SK-N-SH (cell line): ENCODE measurements around the gene MAK. TPM values are rescaled to one million over a fixed set of nuclear protein-coding genes. Genes with fewer than 3 reads are reported as not detected.
A peak's percentile ranks its signal among the peaks of the same experiment; 100 is the strongest.

Experiments
- CTCF ChIA-PET: fragments of 300-600, 350-600 bp; formaldehyde crosslinking; extraction: SDS; loops from one replicate; lab custom pipeline; 2021; lab: Yijun Ruan, JAX
- POLR2A ChIA-PET: fragments of 350-600 bp; sonication (Branson Sonifier 250); formaldehyde crosslinking; extraction: SDS; loops from one replicate; lab custom pipeline; 2020; ENCODE audit warnings: antibody characterized with exemption, inconsistent platforms; lab: Yijun Ruan, JAX
- DNase-seq: peaks from one replicate; pipeline ENCODE4 v3.0.0; 2012
- H2AFZ ChIP-seq: fragments of 200-600 bp; sonication (generic); 2 replicates; pipeline ENCODE4 v1.8.1; 2016; ENCODE audit warnings: antibody characterized with exemption, mild to moderate bottlenecking, low read depth
- H3F3A ChIP-seq: fragments of 200-600 bp; sonication (generic); replicated peaks from 2 replicates; pipeline ENCODE3; 2016; ENCODE audit warnings: antibody characterized with exemption, mild to moderate bottlenecking; ENCODE audit not compliant: insufficient read depth
- H3K27ac ChIP-seq, 2 experiments: fragments of 200-500 bp in 1 of 2; fragments of 200-600 bp in 1 of 2; sonication (Bioruptor generic) in 1 of 2; sonication (generic), shearing (Covaris generic) in 1 of 2; 2 replicates each; pipeline versions ENCODE4 v1.5.1 to v1.6.1; 2014 to 2016; ENCODE audit warnings: low read depth in 2 of 2, inconsistent platforms in 1 of 2, low read length in 1 of 2, mild to moderate bottlenecking in 1 of 2, mixed read lengths in 1 of 2
- H3K27me3 ChIP-seq: fragments of 200-600 bp; sonication (generic), shearing (Covaris generic); 2 replicates; pipeline ENCODE4 v1.6.1; 2016; ENCODE audit warnings: mixed run types; ENCODE audit not compliant: insufficient read depth
- H3K36me3 ChIP-seq, 2 experiments: fragments of 200-500 bp in 1 of 2; fragments of 200-600 bp in 1 of 2; sonication (Bioruptor generic) in 1 of 2; sonication (generic) in 1 of 2; replicated peaks in 1 of 2; 2 replicates each; pipeline versions ENCODE3 to v1.5.1; 2014 to 2016; ENCODE audit warnings: low read length in 1 of 2, mild to moderate bottlenecking in 1 of 2; ENCODE audit not compliant: insufficient read depth in 2 of 2, control insufficient read depth in 1 of 2
- H3K4me1 ChIP-seq, 2 experiments: fragments of 200-500 bp in 1 of 2; fragments of 200-600 bp in 1 of 2; sonication (Bioruptor generic) in 1 of 2; sonication (generic), shearing (Covaris generic) in 1 of 2; 2 replicates each; pipeline versions ENCODE4 v1.5.1 to v1.6.1; 2014 to 2016; ENCODE audit warnings: low read depth in 1 of 2, low read length in 1 of 2, mixed run types in 1 of 2; ENCODE audit not compliant: insufficient read depth in 2 of 2, control insufficient read depth in 1 of 2
- H3K4me2 ChIP-seq: fragments of 200-600 bp; sonication (generic), shearing (Covaris generic); 2 replicates; pipeline ENCODE4 v1.6.1; 2017; ENCODE audit warnings: mixed run types
- H3K4me3 ChIP-seq, 2 experiments: fragments of 200-500 bp in 1 of 2; fragments of 200-600 bp in 1 of 2; sonication (Bioruptor generic) in 1 of 2; sonication (generic), shearing (Covaris generic) in 1 of 2; 2 replicates each; pipeline versions ENCODE4 v1.5.1 to v1.8.1; 2014 to 2016; ENCODE audit warnings: low read depth in 2 of 2, inconsistent platforms in 1 of 2, low read length in 1 of 2, mild to moderate bottlenecking in 1 of 2, mixed read lengths in 1 of 2, moderate library complexity in 1 of 2
- H3K79me2 ChIP-seq: fragments of 200-600 bp; sonication (generic); 2 replicates; pipeline ENCODE4 v1.8.1; 2017; ENCODE audit warnings: mild to moderate bottlenecking; ENCODE audit not compliant: insufficient read depth
- H3K9ac ChIP-seq: fragments of 200-600 bp; sonication (generic); 2 replicates; pipeline ENCODE4 v1.6.1; 2017; ENCODE audit warnings: mixed run types
- H3K9me2 ChIP-seq: fragments of 200-600 bp; sonication (generic); 2 replicates; pipeline ENCODE4 v1.6.1; 2017; ENCODE audit warnings: mixed run types
- H3K9me3 ChIP-seq: fragments of 200-600 bp; sonication (generic); 2 replicates; pipeline ENCODE4 v1.6.1; 2017; ENCODE audit warnings: mixed run types, mild to moderate bottlenecking, moderate library complexity
- H4K20me1 ChIP-seq: fragments of 200-600 bp; sonication (generic); 2 replicates; pipeline ENCODE4 v1.6.1; 2017; ENCODE audit warnings: mild to moderate bottlenecking, mixed run types; ENCODE audit not compliant: insufficient read depth
- CTCF ChIP-seq: fragments of 200-600 bp; sonication (generic); IDR thresholded peaks from 2 replicates; pipeline ENCODE4 v1.6.1; 2017; ENCODE audit warnings: antibody characterized with exemption, mild to moderate bottlenecking, moderate library complexity
- ELF1 ChIP-seq: IDR thresholded peaks from 2 replicates; pipeline ENCODE4 v1.4.0; 2012
- EZH2phosphoT487 ChIP-seq: fragments of 200-600 bp; sonication (generic); IDR thresholded peaks from 2 replicates; pipeline ENCODE4 v1.6.1; 2017; ENCODE audit warnings: low read depth, mixed run types, mild to moderate bottlenecking, antibody characterized with exemption, moderate library complexity, borderline replicate concordance
- FOSL2 ChIP-seq: IDR thresholded peaks from 2 replicates; pipeline ENCODE4 v1.4.0; 2012; ENCODE audit warnings: low read depth, mild to moderate bottlenecking, moderate library complexity, borderline replicate concordance
- FOXJ3 ChIP-seq: sonication (generic); formaldehyde crosslinking; IDR thresholded peaks from 2 replicates; pipeline ENCODE4 v1.5.1; 2020; ENCODE audit warnings: mild to moderate bottlenecking, missing genetic modification reagents
- FOXM1 ChIP-seq: IDR thresholded peaks from 2 replicates; pipeline ENCODE4 v1.4.0; 2012; ENCODE audit warnings: low read depth, mild to moderate bottlenecking
- IRF3 ChIP-seq: fragments of 150-350 bp; IDR thresholded peaks from 2 replicates; pipeline ENCODE4 v1.6.1; 2016; ENCODE audit warnings: mild to moderate bottlenecking, low read depth, low read length
- JUND ChIP-seq: IDR thresholded peaks from 2 replicates; pipeline ENCODE4 v1.4.0; 2012
- MEF2A ChIP-seq: IDR thresholded peaks from 2 replicates; pipeline ENCODE4 v1.4.0; 2012; ENCODE audit warnings: low read depth, borderline replicate concordance
- MXI1 ChIP-seq: IDR thresholded peaks from 2 replicates; pipeline ENCODE4 v1.6.1; 2012; ENCODE audit warnings: mild to moderate bottlenecking, low read depth, low read length, improper control_type of control experiment
- NFIC ChIP-seq: IDR thresholded peaks from 2 replicates; pipeline ENCODE4 v1.4.0; 2012; ENCODE audit warnings: borderline replicate concordance
- NRF1 ChIP-seq: IDR thresholded peaks from 2 replicates; pipeline ENCODE4 v1.6.1; 2012; ENCODE audit warnings: low read depth, mild to moderate bottlenecking, low read length
- PBX3 ChIP-seq: IDR thresholded peaks from 2 replicates; pipeline ENCODE4; 2012
- POLR2AphosphoS5 ChIP-seq: IDR thresholded peaks from 2 replicates; pipeline ENCODE4 v1.6.1; 2012; ENCODE audit warnings: low read depth, low read length
- RAD21 ChIP-seq: IDR thresholded peaks from 2 replicates; pipeline ENCODE4 v1.6.1; 2012; ENCODE audit warnings: mild to moderate bottlenecking, low read length
- RCOR1 ChIP-seq: fragments of 150-350 bp; IDR thresholded peaks from 2 replicates; pipeline ENCODE4 v1.6.1; 2017; ENCODE audit warnings: antibody characterized with exemption, low read length
- REST ChIP-seq: IDR thresholded peaks from 2 replicates; pipeline ENCODE4 v1.6.1; 2012; ENCODE audit warnings: mild to moderate bottlenecking, low read depth, low read length, moderate library complexity
- RFX5 ChIP-seq: IDR thresholded peaks from 2 replicates; pipeline ENCODE4 v1.6.1; 2012; ENCODE audit warnings: mild to moderate bottlenecking, improper control_type of control experiment, low read length
- RXRA ChIP-seq: IDR thresholded peaks from 2 replicates; pipeline ENCODE4 v1.4.0; 2012; ENCODE audit warnings: low read depth, mild to moderate bottlenecking, borderline replicate concordance
- SIN3A ChIP-seq: IDR thresholded peaks from 2 replicates; pipeline ENCODE4 v1.6.1; 2012; ENCODE audit warnings: low read depth, mild to moderate bottlenecking, low read length, moderate library complexity, borderline replicate concordance
- SMC3 ChIP-seq: IDR thresholded peaks from 2 replicates; pipeline ENCODE4 v1.6.1; 2012; ENCODE audit warnings: low read depth, low read length, improper control_type of control experiment
- USF1 ChIP-seq: IDR thresholded peaks from 2 replicates; pipeline ENCODE4 v1.4.0; 2012; ENCODE audit warnings: low read depth, borderline replicate concordance
- YY1 ChIP-seq: IDR thresholded peaks from 2 replicates; pipeline ENCODE4 v1.4.0; 2012; ENCODE audit warnings: low read depth, mild to moderate bottlenecking
- WGBS: methylation state at CpG from one replicate; pipeline ENCODE4 v1.1.6; 2017; ENCODE audit warnings: low lambda C conversion rate; 5-methylcytosine and 5-hydroxymethylcytosine counted together
- polyA plus RNA-seq, 3 experiments: library from polyadenylated mRNA; depleted of rRNA; stranded (reverse); fragments of >200 nt; gene quantifications; 2 replicates each; pipeline ENCODE4 v1.2.3, GENCODE V29; 2012

Gene MAK
- polyA plus RNA-seq, 1 of the 3 experiments (the other 2 are of a cell fraction), result 0.02 TPM

GRCh38 chr6:10763006-10763405 is 75.3 kb downstream of the MAK start (continued):
- TF ChIP-seq SIN3A, result no peak
- no peak for TF ChIP-seq FOXM1
- no peak for TF ChIP-seq MXI1
- TF ChIP-seq ELF1, result no peak
- TF ChIP-seq RAD21, result no peak
- TF ChIP-seq RXRA, result no peak
- no peak for TF ChIP-seq FOSL2
- TF ChIP-seq RFX5, result no peak

- no peak for DNase-seq
- Histone ChIP-seq H3K27ac (peak overlapping the region in 1 of 2 experiments; percentile 41; a peak in 2 of 4 replicates), H3K4me1 (peaks cover 0 to 15% of the 10 kb centered on the region in 2 experiments; a peak in 2 of 4 replicates), H3K27me3 (no peaks in the 10 kb centered on the region), H3F3A (peaks cover 21% of the 10 kb centered on the region), H3K4me2 (peak overlapping the region; percentile 23; the same call in 1 of the 2 replicates), H3K4me3 (no peak overlapping the region), H3K9ac (no peak overlapping the region), H3K36me3 (peaks cover 10 to 37% of the 10 kb centered on the region in 2 experiments), H4K20me1 (no peaks in the 10 kb centered on the region; the same call in 1 of the 2 replicates), H3K79me2 (peaks cover 20% of the 10 kb centered on the region), H3K9me3 (no peaks in the 10 kb centered on the region), H2AFZ (no peak overlapping the region), H3K9me2 (no peaks in the 10 kb centered on the region)
- 55% methylated on average over 6 of the region's 6 CpGs for whole genome bisulfite sequencing
- ChIA-PET CTCF (interaction anchor here (0.7 to 2.2 kb wide), 7 partner anchors 9 to 36 kb away, joined by 3 to 9 read pairs (median 5); no protein-coding TSS in a partner anchor), POLR2A (no interaction called here)
- TF ChIP-seq EZH2phosphoT487, result no peak
- no peak for TF ChIP-seq IRF3
- TF ChIP-seq POLR2AphosphoS5, result no peak
- no peak for TF ChIP-seq RFX5
- peak; percentile 70; the same call in 1 of the 2 replicates for TF ChIP-seq FOSL2
- TF ChIP-seq PBX3, result peak; percentile 53
- no peak for TF ChIP-seq ELF1
- TF ChIP-seq SMC3, result no peak
- no peak for TF ChIP-seq MXI1
- TF ChIP-seq RCOR1, result no peak
- TF ChIP-seq YY1, result no peak
- TF ChIP-seq FOXM1, result no peak
- TF ChIP-seq RXRA, result no peak
- TF ChIP-seq JUND, result peak; percentile 67
- TF ChIP-seq CTCF, result no peak
- no peak for TF ChIP-seq RAD21
- TF ChIP-seq REST, result no peak
- no peak for TF ChIP-seq FOXJ3 (CRISPR knock-in tag)
- TF ChIP-seq MEF2A, result no peak
- TF ChIP-seq NFIC, result peak; percentile 72
- TF ChIP-seq NRF1, result no peak
- no peak for TF ChIP-seq USF1
Measured at GRCh38 chr6:10759884-10760329, 78.4 kb downstream of the MAK start.
